ENCODE results near the gene TUBB4A. TPM values are rescaled to one million over a fixed set of nuclear protein-coding genes. Genes with fewer than 3 reads are reported as not detected.

Gene TUBB4A

Small RNA genes lying within 50 kb of the gene (small RNA-seq; reads per million reads assigned to genes)
- not detected for gene AC010503.2 (ENCODE audit: insufficient read depth)
